Ishikawa (cell line): ENCODE data around the gene ZDHHC11.
"Not testable (repeated sequence)": the region's sequence is repeated elsewhere in the genome, so short reads cannot be mapped to it uniquely, and the experiment has no call there.

Experiments
- CEBPB ChIP-seq: IDR thresholded peaks from 2 replicates; pipeline ENCODE4 v1.6.1; 2012
- CREB1 ChIP-seq: IDR thresholded peaks from 2 replicates; pipeline ENCODE4 v1.6.1; 2012; ENCODE audit warnings: low read depth
- EGR1 ChIP-seq: IDR thresholded peaks from 2 replicates; pipeline ENCODE4 v1.6.1; 2012
- EP300 ChIP-seq: IDR thresholded peaks from 2 replicates; pipeline ENCODE4 v1.6.1; 2012; ENCODE audit warnings: borderline replicate concordance
- FOXM1 ChIP-seq: IDR thresholded peaks from 2 replicates; pipeline ENCODE4 v1.6.1; 2012; ENCODE audit warnings: low read depth, borderline replicate concordance
- NFIC ChIP-seq: IDR thresholded peaks from 2 replicates; pipeline ENCODE4 v1.6.1; 2012
- RAD21 ChIP-seq: IDR thresholded peaks from 2 replicates; pipeline ENCODE4 v1.6.1; 2012; ENCODE audit warnings: low read depth
- TAF1 ChIP-seq: IDR thresholded peaks from 2 replicates; pipeline ENCODE4 v1.6.1; 2012; ENCODE audit warnings: low read depth, mild to moderate bottlenecking
- TCF12 ChIP-seq: IDR thresholded peaks from 2 replicates; pipeline ENCODE4 v1.6.1; 2012; ENCODE audit warnings: low read depth
- TEAD4 ChIP-seq: IDR thresholded peaks from 2 replicates; pipeline ENCODE4 v1.6.1; 2012
- YY1 ChIP-seq: IDR thresholded peaks from 2 replicates; pipeline ENCODE4 v1.6.1; 2012; ENCODE audit warnings: low read depth
- ZBTB7A ChIP-seq: IDR thresholded peaks from 2 replicates; pipeline ENCODE4 v1.6.1; 2012; ENCODE audit warnings: low read depth
- TF ChIP-seq, protein P1 (sequence below): IDR thresholded peaks from 2 replicates; pipeline ENCODE4 v1.6.1; 2012
- TF ChIP-seq, protein P2 (sequence below): IDR thresholded peaks from 2 replicates; pipeline ENCODE4 v1.6.1; 2012
- TF ChIP-seq, protein P3 (sequence below): IDR thresholded peaks from 2 replicates; pipeline ENCODE4 v1.6.1; 2012; ENCODE audit warnings: low read depth, mild to moderate bottlenecking

Gene ZDHHC11

DNA sequence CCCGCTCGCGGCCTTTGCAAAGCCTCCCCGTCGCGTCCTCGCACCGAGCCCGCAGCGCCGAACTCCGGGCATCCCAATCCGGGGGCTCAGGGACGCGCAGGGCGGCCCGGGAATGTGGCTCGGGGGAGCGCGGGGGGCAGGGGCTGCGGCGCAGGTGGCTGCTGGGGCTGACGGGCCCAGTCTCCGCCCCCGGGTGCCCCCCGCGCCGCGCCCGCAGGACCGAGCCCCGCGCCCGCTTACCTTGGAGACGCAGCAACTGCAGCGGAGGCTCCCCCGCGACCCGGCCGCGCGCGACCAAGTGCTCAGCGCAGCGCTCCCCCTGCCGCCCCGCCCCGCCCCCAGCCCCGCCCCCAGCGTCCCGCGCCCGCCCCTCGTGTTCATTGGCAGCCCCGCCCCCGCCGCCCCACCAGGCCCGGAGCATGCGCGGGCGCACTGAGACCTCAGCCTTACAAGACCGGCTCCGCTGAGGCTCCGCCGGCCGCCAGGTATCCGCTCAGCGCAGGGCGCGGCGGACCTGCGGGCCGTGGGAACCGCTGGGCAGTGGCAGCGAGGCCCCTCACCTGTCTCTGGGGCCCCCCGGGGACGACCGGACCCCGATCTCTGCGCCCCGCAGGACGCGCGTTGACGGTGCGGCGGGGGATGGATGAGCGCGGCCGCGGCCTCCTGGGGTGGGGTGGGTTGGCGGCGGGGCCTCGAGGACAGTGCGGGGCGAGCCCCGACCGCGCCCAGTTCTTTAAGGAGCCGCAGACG, 66.2 kb downstream of the ZDHHC11 start, which contains the start of gene ZDHHC11B:
TSS of gene ZDHHC11B (minus strand) at position 302 of the 750 bp plus-strand sequence. CDS start 17,810 bp downstream, outside the sequence.
- TF ChIP-seq NFIC, TCF12, EP300: not testable (repeated sequence)

DNA sequence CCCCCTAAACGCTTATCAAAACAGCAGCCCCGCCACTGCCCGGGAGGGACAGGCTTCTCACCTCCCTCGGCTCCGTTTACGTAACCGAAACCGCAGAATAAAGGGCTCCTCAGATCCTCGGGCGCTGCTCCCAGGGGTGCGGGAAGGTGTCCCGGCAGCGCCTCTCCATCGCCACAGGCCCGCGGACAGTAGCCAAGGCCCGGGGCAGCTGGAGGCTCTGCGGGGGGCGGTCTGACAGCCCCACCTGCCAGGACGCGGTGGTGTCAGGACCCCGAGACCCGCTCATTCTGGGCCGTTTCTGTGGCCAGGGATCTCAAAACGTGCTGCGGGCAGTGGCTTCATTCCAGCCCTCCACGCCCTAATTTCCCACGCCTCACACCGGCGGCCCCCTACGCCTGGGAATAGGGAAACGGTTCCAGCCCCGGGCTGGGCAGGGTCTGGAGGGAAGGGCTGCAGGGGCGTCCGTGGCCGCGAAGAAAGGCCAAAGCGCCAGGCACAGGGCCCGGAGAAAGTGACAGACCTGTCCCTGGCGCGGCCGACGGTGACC, 66.8 kb downstream of the ZDHHC11 start:
- 0 out of 2 replicates have a peak, but pooled peaks have one; percentile 55 for TF ChIP-seq ZBTB7A

DNA sequence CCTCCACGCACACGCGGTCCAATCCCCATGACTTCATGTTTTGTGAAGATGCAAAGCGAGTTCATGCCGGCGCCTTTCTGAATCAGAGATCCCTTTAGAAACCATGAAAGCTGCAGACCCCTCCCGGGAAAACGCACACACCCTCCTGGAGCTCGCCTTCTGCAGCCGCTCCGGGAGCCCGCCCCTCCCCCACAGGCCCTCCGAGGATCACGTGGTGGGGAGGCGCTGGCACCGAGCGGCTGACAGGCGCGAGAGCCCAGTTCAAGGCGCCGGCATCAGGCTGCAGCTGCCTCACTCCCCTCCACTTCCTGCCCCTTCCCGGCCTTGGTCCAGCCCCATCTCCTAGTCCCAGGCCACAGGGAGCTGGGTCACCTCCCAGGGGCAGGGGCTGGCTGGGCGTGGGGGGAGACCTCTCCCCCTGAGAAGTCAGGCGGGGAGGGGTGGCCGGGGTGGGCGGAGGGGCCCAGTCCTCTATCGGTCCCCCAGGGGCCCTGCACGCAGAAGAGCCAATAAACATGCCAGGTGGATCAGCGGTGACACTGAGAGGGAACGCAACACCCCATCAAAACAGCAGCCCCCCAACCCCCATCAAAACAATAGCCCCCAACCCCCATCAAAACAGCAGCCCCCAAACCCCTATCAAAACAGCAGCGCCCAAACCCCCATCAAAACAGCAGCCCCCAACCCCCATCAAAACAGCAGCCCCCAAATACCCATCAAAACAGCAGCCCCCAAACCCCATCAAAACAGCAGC, 67.6 kb downstream of the ZDHHC11 start:
- TF ChIP-seq, protein P1, sequence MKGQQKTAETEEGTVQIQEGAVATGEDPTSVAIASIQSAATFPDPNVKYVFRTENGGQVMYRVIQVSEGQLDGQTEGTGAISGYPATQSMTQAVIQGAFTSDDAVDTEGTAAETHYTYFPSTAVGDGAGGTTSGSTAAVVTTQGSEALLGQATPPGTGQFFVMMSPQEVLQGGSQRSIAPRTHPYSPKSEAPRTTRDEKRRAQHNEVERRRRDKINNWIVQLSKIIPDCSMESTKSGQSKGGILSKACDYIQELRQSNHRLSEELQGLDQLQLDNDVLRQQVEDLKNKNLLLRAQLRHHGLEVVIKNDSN, result peak; percentile 57

DNA sequence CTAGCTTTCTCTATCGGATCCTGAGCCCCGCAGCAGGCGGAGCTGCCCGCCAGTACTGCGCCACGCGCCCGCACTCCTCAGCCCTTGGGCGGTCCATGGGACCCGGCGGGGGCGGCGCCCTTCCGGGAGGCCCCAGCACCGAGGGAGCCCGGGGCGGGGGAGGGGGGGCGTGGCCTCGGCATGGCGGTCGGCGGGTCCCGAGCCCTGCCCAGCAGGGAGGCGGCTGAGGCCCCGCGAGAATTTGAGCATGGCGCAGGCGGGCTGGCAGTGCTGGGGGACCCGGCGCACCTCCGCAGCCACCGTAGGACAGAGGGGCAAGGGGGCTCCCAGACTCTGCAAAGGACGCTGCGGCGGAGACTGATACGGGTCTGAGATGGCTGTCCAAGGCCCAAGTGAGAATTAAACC, 73.0 kb downstream of the ZDHHC11 start:
- no peak for TF ChIP-seq EGR1
- TF ChIP-seq, protein P2, sequence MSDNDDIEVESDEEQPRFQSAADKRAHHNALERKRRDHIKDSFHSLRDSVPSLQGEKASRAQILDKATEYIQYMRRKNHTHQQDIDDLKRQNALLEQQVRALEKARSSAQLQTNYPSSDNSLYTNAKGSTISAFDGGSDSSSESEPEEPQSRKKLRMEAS, result no peak
- no peak for TF ChIP-seq ZBTB7A
- TF ChIP-seq YY1, result no peak
- no peak for TF ChIP-seq CREB1
- TF ChIP-seq RAD21, result no peak
- no peak for TF ChIP-seq FOXM1
- TF ChIP-seq, protein P3, sequence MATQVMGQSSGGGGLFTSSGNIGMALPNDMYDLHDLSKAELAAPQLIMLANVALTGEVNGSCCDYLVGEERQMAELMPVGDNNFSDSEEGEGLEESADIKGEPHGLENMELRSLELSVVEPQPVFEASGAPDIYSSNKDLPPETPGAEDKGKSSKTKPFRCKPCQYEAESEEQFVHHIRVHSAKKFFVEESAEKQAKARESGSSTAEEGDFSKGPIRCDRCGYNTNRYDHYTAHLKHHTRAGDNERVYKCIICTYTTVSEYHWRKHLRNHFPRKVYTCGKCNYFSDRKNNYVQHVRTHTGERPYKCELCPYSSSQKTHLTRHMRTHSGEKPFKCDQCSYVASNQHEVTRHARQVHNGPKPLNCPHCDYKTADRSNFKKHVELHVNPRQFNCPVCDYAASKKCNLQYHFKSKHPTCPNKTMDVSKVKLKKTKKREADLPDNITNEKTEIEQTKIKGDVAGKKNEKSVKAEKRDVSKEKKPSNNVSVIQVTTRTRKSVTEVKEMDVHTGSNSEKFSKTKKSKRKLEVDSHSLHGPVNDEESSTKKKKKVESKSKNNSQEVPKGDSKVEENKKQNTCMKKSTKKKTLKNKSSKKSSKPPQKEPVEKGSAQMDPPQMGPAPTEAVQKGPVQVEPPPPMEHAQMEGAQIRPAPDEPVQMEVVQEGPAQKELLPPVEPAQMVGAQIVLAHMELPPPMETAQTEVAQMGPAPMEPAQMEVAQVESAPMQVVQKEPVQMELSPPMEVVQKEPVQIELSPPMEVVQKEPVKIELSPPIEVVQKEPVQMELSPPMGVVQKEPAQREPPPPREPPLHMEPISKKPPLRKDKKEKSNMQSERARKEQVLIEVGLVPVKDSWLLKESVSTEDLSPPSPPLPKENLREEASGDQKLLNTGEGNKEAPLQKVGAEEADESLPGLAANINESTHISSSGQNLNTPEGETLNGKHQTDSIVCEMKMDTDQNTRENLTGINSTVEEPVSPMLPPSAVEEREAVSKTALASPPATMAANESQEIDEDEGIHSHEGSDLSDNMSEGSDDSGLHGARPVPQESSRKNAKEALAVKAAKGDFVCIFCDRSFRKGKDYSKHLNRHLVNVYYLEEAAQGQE, result no peak
- TF ChIP-seq TCF12, result no peak

DNA sequence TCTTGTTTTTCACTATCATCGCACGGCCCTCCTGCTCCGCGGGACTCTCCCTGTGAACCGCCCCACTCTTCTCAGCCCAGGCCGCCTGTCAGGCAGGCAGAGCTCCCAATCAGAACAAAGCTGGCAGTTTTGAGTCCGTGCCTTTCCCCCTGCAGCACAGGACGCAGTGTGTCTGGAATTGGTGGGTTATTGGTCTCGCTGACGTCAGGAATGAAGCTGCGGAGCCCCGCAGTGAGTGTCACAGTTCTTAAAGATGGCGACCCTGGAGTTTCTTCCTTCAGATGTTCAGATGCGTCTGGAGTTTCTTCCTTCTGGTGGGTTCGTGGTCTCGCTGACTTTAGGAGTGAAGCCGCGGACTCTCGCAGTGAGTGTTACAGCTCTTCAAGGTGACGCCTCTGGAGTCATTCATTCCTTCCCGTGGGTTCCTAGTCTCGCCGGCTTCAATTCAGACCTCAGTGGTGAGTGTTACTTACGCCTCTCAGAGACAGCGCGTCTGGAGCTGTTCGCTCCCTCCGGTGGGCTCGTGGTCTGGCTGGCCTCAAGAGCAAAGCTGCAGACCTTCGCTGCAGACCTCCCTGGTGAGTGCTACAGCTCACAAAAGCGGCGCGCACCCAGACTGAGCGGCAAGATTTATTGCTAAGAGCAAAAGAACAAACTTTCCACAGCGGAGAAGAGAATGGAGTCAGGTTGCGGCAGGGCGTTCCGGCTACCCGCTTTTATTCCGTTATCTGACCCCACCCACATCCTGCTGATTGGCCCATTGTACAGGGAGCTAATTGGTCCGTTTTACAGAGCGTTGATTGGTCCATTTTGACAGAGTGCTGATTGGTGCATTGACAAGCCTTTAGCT, 73.7 kb downstream of the ZDHHC11 start:
- TF ChIP-seq EGR1 (no peak), CEBPB (no peak), TAF1 (no peak), CREB1 (no peak), RAD21 (no peak), EP300 (no peak), FOXM1 (no peak), ZBTB7A (no peak), TEAD4 (no peak), TCF12 (no peak), NFIC (no peak), YY1 (no peak)
- TF ChIP-seq, protein P1, result no peak
- TF ChIP-seq, protein P3, result no peak
- TF ChIP-seq, protein P2, result no peak
